Panc1 (cell line): ENCODE data around the gene DLG2. TPM values are rescaled to one million over a fixed set of nuclear protein-coding genes. Genes with fewer than 3 reads are reported as not detected.
A peak's percentile ranks its signal among the peaks of the same experiment; 100 is the strongest.

ENCODE experiments used
- ATAC-seq: fragments of 200-7000 bp; cut with Tn5 transposase; 2 replicates; pipeline ENCODE4 v1.9.1; 2020; ENCODE audit warnings: mild to moderate bottlenecking, moderate library complexity
- BruUV-seq: library from RNA; stranded (reverse); fragments of 400-500 nt; replicated peaks from 2 replicates; lab custom pipeline; 2021; lab: Mats Ljungman, UMichigan
- CTCF ChIA-PET: fragments of 300-600 bp; sonication (Branson Sonifier 250); formaldehyde crosslinking; loops from one replicate; lab custom pipeline; 2022; ENCODE audit warnings: antibody characterized with exemption; lab: Charles Lee
- POLR2A ChIA-PET: fragments of 300-600 bp; sonication (Branson Sonifier 250); formaldehyde crosslinking; loops from one replicate; lab custom pipeline; 2022; ENCODE audit warnings: antibody characterized with exemption; lab: Charles Lee
- DNase-seq: peaks from one replicate; pipeline ENCODE4 v3.0.0-alpha.2; 2010; ENCODE audit warnings: low read depth, low spot score
- H3K27ac ChIP-seq: 2 replicates; pipeline ENCODE4 v1.5.1; 2011; ENCODE audit warnings: mild to moderate bottlenecking, low read length, inconsistent platforms
- H3K27me3 ChIP-seq: fragments of 200-500 bp; sonication (Bioruptor generic); 2 replicates; pipeline ENCODE4 v1.6.0; 2014; ENCODE audit warnings: low read length, inconsistent platforms; ENCODE audit not compliant: control insufficient read depth, insufficient read depth
- H3K36me3 ChIP-seq: fragments of 200-500 bp; sonication (Bioruptor generic); 2 replicates; pipeline ENCODE4 v1.5.1; 2014; ENCODE audit warnings: inconsistent platforms, mild to moderate bottlenecking, low read length, moderate library complexity; ENCODE audit not compliant: control insufficient read depth, insufficient read depth
- H3K4me1 ChIP-seq: 2 replicates; pipeline ENCODE4 v1.5.1; 2011; ENCODE audit warnings: inconsistent platforms, mild to moderate bottlenecking, low read length, moderate library complexity; ENCODE audit not compliant: control insufficient read depth, insufficient read depth
- H3K4me3 ChIP-seq, 2 experiments: 2 replicates each; pipeline ENCODE4 v1.5.1; 2011 to 2012; ENCODE audit warnings: low read depth in 2 of 2, low read length in 2 of 2, mild to moderate bottlenecking in 2 of 2, inconsistent platforms in 1 of 2, moderate library complexity in 1 of 2
- H3K9me3 ChIP-seq: fragments of 200-500 bp; sonication (Bioruptor generic); 2 replicates; pipeline ENCODE4 v1.5.1; 2014; ENCODE audit warnings: low read depth, mild to moderate bottlenecking, inconsistent platforms, low read length, moderate library complexity; ENCODE audit not compliant: control insufficient read depth, insufficient read depth
- CTCF ChIP-seq: fragments of 450-650 bp; IDR thresholded peaks from 2 replicates; pipeline ENCODE4 v1.5.1; 2017; ENCODE audit warnings: mild to moderate bottlenecking
- POLR2AphosphoS5 ChIP-seq: IDR thresholded peaks from 2 replicates; pipeline ENCODE4 v1.6.1; 2012; ENCODE audit warnings: mild to moderate bottlenecking, low read depth, low read length, moderate library complexity
- REST ChIP-seq, 2 experiments: IDR thresholded peaks; 2 replicates each; pipeline ENCODE4 v1.6.1; 2011 to 2012; ENCODE audit warnings: low read depth in 2 of 2, control low read depth in 1 of 2, low read length in 1 of 2, mild to moderate bottlenecking in 1 of 2, moderate library complexity in 1 of 2; ENCODE audit not compliant: insufficient read depth in 1 of 2
- SIN3A ChIP-seq: IDR thresholded peaks from 2 replicates; pipeline ENCODE4 v1.6.1; 2012; ENCODE audit warnings: low read depth, mild to moderate bottlenecking, low read length, moderate library complexity, borderline replicate concordance; ENCODE audit not compliant: insufficient read depth
- TCF7L2 ChIP-seq: IDR thresholded peaks from 2 replicates; pipeline ENCODE4 v1.6.1; 2011; ENCODE audit warnings: mild to moderate bottlenecking, low read depth, low read length, inconsistent platforms
- in situ Hi-C: cut with HindIII; loops from 2 replicates; pipeline ENCODE4 v1.10.0; 2016; ENCODE audit warnings: low sequenced_read_pairs, low pct_unique_long_range_greater_than_20kb
- intact Hi-C: fragments of 100-400 bp; cut with micrococcal nuclease; formaldehyde crosslinking; loops from one replicate; pipeline ENCODE4 v1.10.0; 2022; ENCODE audit not compliant: unreplicated experiment
- total RNA-seq: library from RNA; stranded (reverse); gene quantifications from one replicate; pipeline ENCODE4 v1.2.1, GENCODE V29; 2021; ENCODE audit not compliant: unreplicated experiment

Gene DLG2
- total RNA-seq, 1 experiment from 2014 or later = 4.2 TPM

- no peak for ATAC-seq
- TF ChIP-seq REST (IDR thresholded peaks at IDR 0.05; ENCODE audit: insufficient read depth in 1 of 2, low read depth in 2 of 2, low read length in 1 of 2) = no peak
- TF ChIP-seq CTCF = no peak
- TF ChIP-seq SIN3A = no peak
- TF ChIP-seq POLR2AphosphoS5 = no peak
- TF ChIP-seq TCF7L2 = no peak
- in situ Hi-C loops (no loop called here), intact Hi-C loops (no loop called here)
- Histone ChIP-seq H3K4me3 (no peak overlapping the region), H3K36me3 (no peaks in the 10 kb centered on the region), H3K4me1 (no peaks in the 10 kb centered on the region), H3K27ac (no peak overlapping the region), H3K9me3 (no peaks in the 10 kb centered on the region), H3K27me3 (no peaks in the 10 kb centered on the region; the same call in 1 of the 2 replicates)
- ChIA-PET POLR2A (no interaction called here), CTCF (no interaction called here)
- no TSS peak for BruUV-seq
- peak; percentile 64 for DNase-seq
These were observed 756.7 kb downstream of the DLG2 start for GRCh38 chr11:84870486-84870885.

- H3K27me3 ChIP-seq = no peaks in the 10 kb centered on the region
- BruUV-seq = no TSS peak
- in situ Hi-C loops = no loop called here
- DNase-seq = no peak
- no peak overlapping the region for H3K27ac ChIP-seq
- intact Hi-C loops = no loop called here
- H3K4me3 ChIP-seq = no peak overlapping the region
- H3K9me3 ChIP-seq = no peaks in the 10 kb centered on the region
- POLR2A ChIA-PET = no interaction called here
- CTCF ChIA-PET = no interaction called here
- H3K4me1 ChIP-seq = no peaks in the 10 kb centered on the region
- TF ChIP-seq TCF7L2 (no peak), CTCF (no peak), REST (IDR thresholded peaks at IDR 0.05; ENCODE audit: insufficient read depth in 1 of 2, low read depth in 2 of 2, low read length in 1 of 2) (no peak), SIN3A (no peak), POLR2AphosphoS5 (no peak)
- H3K36me3 ChIP-seq = no peaks in the 10 kb centered on the region
- no peak for ATAC-seq
These were observed 760.2 kb downstream of the DLG2 start for GRCh38 chr11:84866922-84867321.
